Endothelial cell of umbilical vein (primary cell): ENCODE data around the gene RYR3. TPM values are rescaled to one million over a fixed set of nuclear protein-coding genes. Genes with fewer than 3 reads are reported as not detected.

Experiments used
- BruUV-seq: library from RNA; stranded (reverse); fragments of 400-500 nt; replicated peaks from 2 replicates; lab custom pipeline; 2021; lab: Mats Ljungman, UMichigan
- CTCF ChIA-PET: fragments of 300-600, 350-600 bp; sonication (Branson Sonifier 250); formaldehyde crosslinking; loops from one replicate; lab custom pipeline; 2021; ENCODE audit warnings: antibody characterized with exemption, inconsistent platforms; lab: Charles Lee
- POLR2A ChIA-PET: fragments of 300-600, 350-600 bp; sonication (Branson Sonifier 250); formaldehyde crosslinking; loops from one replicate; lab custom pipeline; 2021; ENCODE audit warnings: antibody characterized with exemption, inconsistent platforms; lab: Charles Lee
- DNase-seq: peaks from one replicate; pipeline ENCODE4 v3.0.0-alpha.2; 2011; ENCODE audit warnings: low read depth, low spot score
- FAIRE-seq: peaks from 2 replicates; lab custom pipeline; 2011; peaks lifted over from hg19 to GRCh38; lab: Jason Lieb, UNC
- H2AFZ ChIP-seq: 2 replicates; pipeline ENCODE4 v1.6.0; 2012; ENCODE audit warnings: low read depth, low read length, control low read depth, inconsistent platforms
- H3K27ac ChIP-seq: 2 replicates; pipeline ENCODE4 v1.5.1; 2011; ENCODE audit warnings: low read depth, mild to moderate bottlenecking, control low read depth, low read length, moderate library complexity; ENCODE audit not compliant: insufficient read depth
- H3K27me3 ChIP-seq, 2 experiments: 2 replicates each; pipeline versions ENCODE4 v1.6.0 to v1.6.1; 2011; ENCODE audit warnings: low read length in 2 of 2, mixed read lengths in 1 of 2; ENCODE audit not compliant: control insufficient read depth in 2 of 2, insufficient read depth in 2 of 2
- H3K36me3 ChIP-seq, 2 experiments: 2 replicates in 1 of 2; 3 replicates in 1 of 2; pipeline ENCODE4 v1.5.1; 2011; ENCODE audit warnings: low read length in 2 of 2, mild to moderate bottlenecking in 1 of 2, moderate library complexity in 1 of 2; ENCODE audit not compliant: control insufficient read depth in 2 of 2, insufficient read depth in 2 of 2; ENCODE audit errors: extremely low read depth in 1 of 2
- H3K4me1 ChIP-seq: 3 replicates; pipeline ENCODE4 v1.5.1; 2011; ENCODE audit warnings: mild to moderate bottlenecking, low read length; ENCODE audit not compliant: control insufficient read depth, insufficient read depth; ENCODE audit errors: extremely low read depth
- H3K4me2 ChIP-seq: 2 replicates; pipeline ENCODE4 v1.6.1; 2011; ENCODE audit warnings: low read length, control low read depth, mixed read lengths; ENCODE audit not compliant: insufficient read depth
- H3K4me3 ChIP-seq, 3 experiments: fragments of 200-600 bp in 1 of 3; sonication (generic), shearing (Covaris generic) in 1 of 3; replicated peaks in 1 of 3; 2 replicates each; pipeline ENCODE4 v1.5.1; 2011 to 2016; ENCODE audit warnings: control low read depth in 3 of 3, low read length in 3 of 3, mild to moderate bottlenecking in 2 of 3, inconsistent platforms in 1 of 3, low read depth in 1 of 3, moderate library complexity in 1 of 3; ENCODE audit not compliant: insufficient read depth in 1 of 3
- H3K79me2 ChIP-seq: 2 replicates; pipeline ENCODE4 v1.6.0; 2012; ENCODE audit warnings: low read length, inconsistent platforms; ENCODE audit not compliant: control insufficient read depth, insufficient read depth
- H3K9ac ChIP-seq: replicated peaks from 2 replicates; pipeline ENCODE3; 2011; ENCODE audit warnings: low read length, control low read depth; ENCODE audit not compliant: insufficient read depth; ENCODE audit errors: extremely low read depth
- H3K9me1 ChIP-seq: replicated peaks from 3 replicates; pipeline ENCODE4 v1.6.0; 2011; ENCODE audit warnings: mild to moderate bottlenecking, low read length; ENCODE audit not compliant: control insufficient read depth, insufficient read depth; ENCODE audit errors: extremely low read depth
- H3K9me3 ChIP-seq: replicated peaks from 2 replicates; pipeline ENCODE4 v1.5.1; 2012; ENCODE audit warnings: low read length, inconsistent platforms; ENCODE audit not compliant: control insufficient read depth, insufficient read depth
- H4K20me1 ChIP-seq: replicated peaks from 2 replicates; pipeline ENCODE3; 2011; ENCODE audit warnings: mild to moderate bottlenecking, low read length; ENCODE audit not compliant: control insufficient read depth, insufficient read depth; ENCODE audit errors: extremely low read depth
- CTCF ChIP-seq, 2 donors: IDR thresholded peaks; 1 replicate in 1 of 2; 2 replicates in 1 of 2; pipeline ENCODE4 v1.5.1; 2011; ENCODE audit warnings: low read length in 2 of 2, mild to moderate bottlenecking in 2 of 2, moderate library complexity in 2 of 2, control low read depth in 1 of 2, inconsistent platforms in 1 of 2, low read depth in 1 of 2; ENCODE audit not compliant: insufficient read depth in 1 of 2; ENCODE audit errors: extremely low read depth in 1 of 2
- EZH2 ChIP-seq: IDR thresholded peaks from 2 replicates; pipeline ENCODE4 v1.6.1; 2012; ENCODE audit warnings: borderline replicate concordance, low read depth, mild to moderate bottlenecking, moderate library complexity, low read length, inconsistent platforms; ENCODE audit not compliant: severe bottlenecking
- FOS ChIP-seq: IDR thresholded peaks from 2 replicates; pipeline ENCODE4 v1.6.1; 2011; ENCODE audit warnings: mild to moderate bottlenecking, low read length, moderate library complexity, borderline replicate concordance; ENCODE audit not compliant: insufficient read depth
- GATA2 ChIP-seq: IDR thresholded peaks from 2 replicates; pipeline ENCODE4 v1.7.0; 2011; ENCODE audit warnings: low read depth, mild to moderate bottlenecking, moderate library complexity, mixed read lengths, low read length; ENCODE audit not compliant: insufficient read length, insufficient read depth
- JUN ChIP-seq: IDR thresholded peaks from 2 replicates; pipeline ENCODE4 v1.6.1; 2011; ENCODE audit warnings: borderline replicate concordance, low read depth; ENCODE audit not compliant: insufficient read length, insufficient read depth
- MAX ChIP-seq: IDR thresholded peaks from 2 replicates; pipeline ENCODE4 v1.6.1; 2011; ENCODE audit not compliant: insufficient read depth, insufficient read length
- MYC ChIP-seq: IDR thresholded peaks from one replicate; pipeline ENCODE4 v1.6.1; 2011; ENCODE audit warnings: mild to moderate bottlenecking, low read depth, low read length
- POLR2A ChIP-seq: IDR thresholded peaks from 2 replicates; pipeline ENCODE4 v1.6.1; 2012; ENCODE audit warnings: low read depth, mild to moderate bottlenecking, control low read depth, low read length
- POLR2AphosphoS5 ChIP-seq: IDR thresholded peaks from 2 replicates; pipeline ENCODE4 v1.6.1; 2012; ENCODE audit warnings: low read depth, mild to moderate bottlenecking, control low read depth, low read length, moderate library complexity; ENCODE audit not compliant: insufficient read depth
- dilution Hi-C: fragments of 300-500 bp; cut with MboI; formaldehyde crosslinking; loops from one replicate; pipeline ENCODE4 v1.15.0; 2019; ENCODE audit warnings: low sequenced_read_pairs; ENCODE audit not compliant: extremely low pct_ligation_motif_present
- intact Hi-C: fragments of 100-400 bp; cut with micrococcal nuclease; formaldehyde crosslinking; loops from one replicate; pipeline ENCODE4 v1.10.0; 2022
- polyA plus RNA-seq, 4 experiments: library from polyadenylated mRNA; depleted of rRNA in 3 of 4; stranded (reverse) in 3 of 4; unstranded in 1 of 4; fragments of >200 nt; gene quantifications; 2 replicates each; pipeline versions ENCODE4 v1.2.1 to v1.2.3, GENCODE V29; 2011 to 2012; ENCODE audit warnings: missing spikeins in 1 of 4
- total RNA-seq: library from RNA; stranded (reverse); gene quantifications from 2 replicates; pipeline ENCODE4 v1.2.3, GENCODE V29; 2021

RYR3 gene
- total and polyA plus RNA-seq, 2 donors (not counting 3 experiments of a cell fraction or from before 2014, with no cell fraction given) = not detected

- POLR2A ChIA-PET = no interaction called here
- Histone ChIP-seq H3K4me1 (no peaks in the 10 kb centered on the region), H3K4me3 (no peak overlapping the region), H3K4me2 (no peak overlapping the region), H2AFZ (no peak overlapping the region), H3K27me3 (no peaks in the 10 kb centered on the region), H3K9me1 (no peaks in the 10 kb centered on the region), H3K9ac (no peak overlapping the region), H3K27ac (no peak overlapping the region), H3K79me2 (no peaks in the 10 kb centered on the region), H3K9me3 (no peaks in the 10 kb centered on the region), H3K36me3 (no peaks in the 10 kb centered on the region), H4K20me1 (no peaks in the 10 kb centered on the region)
- CTCF ChIA-PET = interaction anchor here (11.0 kb wide), 1 partner anchor 450 kb away, joined by 277 read pairs; no protein-coding TSS in a partner anchor
- TF ChIP-seq FOS = no peak
- TF ChIP-seq POLR2AphosphoS5 = no peak
- no peak for TF ChIP-seq JUN
- no peak for TF ChIP-seq MYC
- no peak for TF ChIP-seq POLR2A
- DNase-seq = no peak
- no peak for FAIRE-seq
- dilution Hi-C loops (no loop called here), intact Hi-C loops (no loop called here)
- no TSS peak for BruUV-seq
Observed at GRCh38 chr15:33742800-33743199, 432.0 kb downstream of the RYR3 start.

- Histone ChIP-seq H3K4me3 (no peak overlapping the region), H3K9me1 (no peaks in the 10 kb centered on the region), H3K9ac (no peak overlapping the region), H3K27ac (no peak overlapping the region), H3K79me2 (no peaks in the 10 kb centered on the region), H4K20me1 (no peaks in the 10 kb centered on the region), H3K36me3 (no peaks in the 10 kb centered on the region), H3K4me2 (no peak overlapping the region), H3K27me3 (no peaks in the 10 kb centered on the region), H3K9me3 (no peaks in the 10 kb centered on the region), H3K4me1 (no peaks in the 10 kb centered on the region), H2AFZ (peak overlapping the region; percentile 18)
- intact Hi-C loops = no loop called here
- BruUV-seq = no TSS peak
- POLR2A ChIA-PET = no interaction called here
- DNase-seq (no peak), FAIRE-seq (no peak)
- TF ChIP-seq CTCF (IDR thresholded peaks at IDR 0.05; ENCODE audit: extremely low read depth in 1 of 2, insufficient read depth in 1 of 2, low read depth in 1 of 2, low read length in 2 of 2) (no peak), FOS (no peak), POLR2A (no peak), POLR2AphosphoS5 (no peak), JUN (no peak), GATA2 (no peak), MAX (no peak), MYC (no peak), EZH2 (no peak)
- dilution Hi-C loops = no loop called here
- CTCF ChIA-PET = interaction anchor here (1.5 to 4.1 kb wide), 2 partner anchors 7 to 11 kb away, joined by 6 to 30 read pairs; no protein-coding TSS in a partner anchor
Observed at GRCh38 chr15:33746203-33746602, 435.4 kb downstream of the RYR3 start.
